Measurements from ENCODE around the gene UQCC5. TPM values are rescaled to one million over a fixed set of nuclear protein-coding genes. Genes with fewer than 3 reads are reported as not detected.
A peak's percentile ranks its signal among the peaks of the same experiment; 100 is the strongest.

The UQCC5 gene
- polyA plus RNA-seq, 2 of the 4 experiments (the other 2 are of a cell fraction) = 11.7 to 63.3 TPM

- H3K4me1 ChIP-seq = no peaks in the 10 kb centered on the region
- TF ChIP-seq MYC (IDR thresholded peaks at IDR 0.05; ENCODE audit: borderline replicate concordance, low read length) = no peak
- TF ChIP-seq EHF (CRISPR knock-in tag; IDR thresholded peaks at IDR 0.05) = no peak
- no peak for TF ChIP-seq CHD2 (IDR thresholded peaks at IDR 0.05; ENCODE audit: low read length, partially characterized antibody)
- no peak for TF ChIP-seq CHD4 (IDR thresholded peaks at IDR 0.05; ENCODE audit: borderline replicate concordance)
- TF ChIP-seq MAZ (IDR thresholded peaks at IDR 0.05; ENCODE audit: borderline replicate concordance, low read depth, low read length) = no peak
- no peak for TF ChIP-seq NPAS2 (CRISPR knock-in tag; IDR thresholded peaks at IDR 0.05; ENCODE audit: borderline replicate concordance)
- TF ChIP-seq, protein P1, sequence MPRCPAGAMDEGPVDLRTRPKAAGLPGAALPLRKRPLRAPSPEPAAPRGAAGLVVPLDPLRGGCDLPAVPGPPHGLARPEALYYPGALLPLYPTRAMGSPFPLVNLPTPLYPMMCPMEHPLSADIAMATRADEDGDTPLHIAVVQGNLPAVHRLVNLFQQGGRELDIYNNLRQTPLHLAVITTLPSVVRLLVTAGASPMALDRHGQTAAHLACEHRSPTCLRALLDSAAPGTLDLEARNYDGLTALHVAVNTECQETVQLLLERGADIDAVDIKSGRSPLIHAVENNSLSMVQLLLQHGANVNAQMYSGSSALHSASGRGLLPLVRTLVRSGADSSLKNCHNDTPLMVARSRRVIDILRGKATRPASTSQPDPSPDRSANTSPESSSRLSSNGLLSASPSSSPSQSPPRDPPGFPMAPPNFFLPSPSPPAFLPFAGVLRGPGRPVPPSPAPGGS (IDR thresholded peaks at IDR 0.05) = no peak
- TF ChIP-seq POLR2A (IDR thresholded peaks at IDR 0.05; ENCODE audit: low read length) = no peak
- no peak for TF ChIP-seq KDM5A (IDR thresholded peaks at IDR 0.05)
- no peak for TF ChIP-seq RARB (CRISPR knock-in tag; IDR thresholded peaks at IDR 0.05)
- TF ChIP-seq HDAC2 (IDR thresholded peaks at IDR 0.05) = no peak
- TF ChIP-seq FOSB (CRISPR knock-in tag; IDR thresholded peaks at IDR 0.05) = no peak
- TF ChIP-seq SMC3 (IDR thresholded peaks at IDR 0.05) = no peak
- TF ChIP-seq TP53 (CRISPR knock-in tag; IDR thresholded peaks at IDR 0.05) = no peak
- no peak for TF ChIP-seq HMGXB4 (CRISPR knock-in tag; IDR thresholded peaks at IDR 0.05; ENCODE audit: borderline replicate concordance)
- no peak for TF ChIP-seq ZFP36 (IDR thresholded peaks at IDR 0.05; ENCODE audit: borderline replicate concordance, partially characterized antibody)
- TF ChIP-seq MAFK (IDR thresholded peaks at IDR 0.05; ENCODE audit: partially characterized antibody) = no peak
- TF ChIP-seq GATA3 (IDR thresholded peaks at IDR 0.05; ENCODE audit: borderline replicate concordance) = no peak
- no peak for TF ChIP-seq HES2 (IDR thresholded peaks at IDR 0.05)
- H3K4me2 ChIP-seq = no peak overlapping the region
- H3K4me3 ChIP-seq = no peak overlapping the region
- FAIRE-seq (no peak), ATAC-seq (no peak), DNase-seq (ENCODE audit: low read depth in 1 of 2, low spot score in 1 of 2) (no peak)
- H3K9me3 ChIP-seq = no peaks in the 10 kb centered on the region
- CTCF ChIA-PET = interaction anchor here (0.7 to 2.7 kb wide), 2 partner anchors 20 to 80 kb away, joined by 3 to 14 read pairs; no protein-coding TSS in a partner anchor
- WGBS (ENCODE audit: missing lambda C conversion rate) = no CpG with 5 or more reads among the region's 21 CpGs
- POLR2A ChIA-PET = no interaction called here
- H3K27ac ChIP-seq = no peak overlapping the region
Observed at GRCh38 chr3:52492059-52492458, 44.3 kb upstream of the UQCC5 start.

- ATAC-seq (0 out of 6 replicates have a peak, but pooled peaks of 1 of the 2 experiments have one; percentile 10), DNase-seq (ENCODE audit: low read depth in 1 of 2, low spot score in 1 of 2) (no peak), FAIRE-seq (no peak)
- Histone ChIP-seq H3K4me2 (no peak overlapping the region), H3K4me3 (no peak overlapping the region), H3K27ac (no peak overlapping the region), H3K4me1 (no peaks in the 10 kb centered on the region), H3K9me3 (no peaks in the 10 kb centered on the region)
- ChIA-PET POLR2A (no interaction called here), CTCF (no interaction called here)
- TF ChIP-seq KDM5A (IDR thresholded peaks at IDR 0.05) = no peak
- TF ChIP-seq ZSCAN20 (CRISPR knock-in tag; IDR thresholded peaks at IDR 0.05) = no peak
- TF ChIP-seq NPAS2 (CRISPR knock-in tag; IDR thresholded peaks at IDR 0.05; ENCODE audit: borderline replicate concordance) = no peak
- TF ChIP-seq RAD21 (conservative IDR thresholded peaks at IDR 0.05 in 1 of 2, IDR thresholded peaks at IDR 0.05 in 1 of 2) = no peak
- TF ChIP-seq CEBPB (IDR thresholded peaks at IDR 0.05) = no peak
- no peak for TF ChIP-seq GATA3 (IDR thresholded peaks at IDR 0.05; ENCODE audit: borderline replicate concordance)
- TF ChIP-seq RARB (CRISPR knock-in tag; IDR thresholded peaks at IDR 0.05) = no peak
- WGBS (ENCODE audit: missing lambda C conversion rate) = 82% methylated on average over 2 of the region's 7 CpGs
Observed at GRCh38 chr3:52493232-52494017, 43.0 kb upstream of the UQCC5 start.
